NT2/D1 (cell line): ENCODE measurements around the gene NFE2L1.

Experiments
- DNase-seq: peaks from one replicate; pipeline ENCODE4 v3.0.0-alpha.2; 2011; ENCODE audit warnings: low read depth, low spot score
- H3K27me3 ChIP-seq: 2 replicates; pipeline ENCODE4 v1.6.0; 2011; ENCODE audit warnings: mild to moderate bottlenecking; ENCODE audit not compliant: insufficient read length, insufficient read depth
- H3K36me3 ChIP-seq: 2 replicates; pipeline ENCODE4 v1.6.1; 2011; ENCODE audit warnings: mild to moderate bottlenecking, low read length, mixed read lengths; ENCODE audit not compliant: insufficient read depth, insufficient read length
- H3K4me1 ChIP-seq: 2 replicates; pipeline ENCODE4 v1.5.1; 2011; ENCODE audit not compliant: insufficient read depth, insufficient read length
- H3K4me3 ChIP-seq: 2 replicates; pipeline ENCODE4 v1.5.1; 2011; ENCODE audit warnings: low read depth; ENCODE audit not compliant: insufficient read length
- H3K9ac ChIP-seq: 2 replicates; pipeline ENCODE4 v1.6.0; 2011; ENCODE audit warnings: low read depth; ENCODE audit not compliant: insufficient read length
- H3K9me3 ChIP-seq: 2 replicates; pipeline ENCODE4 v1.5.1; 2011; ENCODE audit warnings: mild to moderate bottlenecking, low read length; ENCODE audit not compliant: insufficient read depth
- SUZ12 ChIP-seq: IDR thresholded peaks from 2 replicates; pipeline ENCODE4 v1.6.1; 2011; ENCODE audit not compliant: insufficient read length, insufficient read depth; ENCODE audit errors: extremely low read depth
- YY1 ChIP-seq: IDR thresholded peaks from 2 replicates; pipeline ENCODE4 v1.6.1; 2011; ENCODE audit not compliant: insufficient read length, insufficient read depth
- ZNF274 ChIP-seq: IDR thresholded peaks from 2 replicates; pipeline ENCODE4 v1.6.1; 2011; ENCODE audit warnings: mild to moderate bottlenecking, low read depth, low read length

The NFE2L1 gene

DNA sequence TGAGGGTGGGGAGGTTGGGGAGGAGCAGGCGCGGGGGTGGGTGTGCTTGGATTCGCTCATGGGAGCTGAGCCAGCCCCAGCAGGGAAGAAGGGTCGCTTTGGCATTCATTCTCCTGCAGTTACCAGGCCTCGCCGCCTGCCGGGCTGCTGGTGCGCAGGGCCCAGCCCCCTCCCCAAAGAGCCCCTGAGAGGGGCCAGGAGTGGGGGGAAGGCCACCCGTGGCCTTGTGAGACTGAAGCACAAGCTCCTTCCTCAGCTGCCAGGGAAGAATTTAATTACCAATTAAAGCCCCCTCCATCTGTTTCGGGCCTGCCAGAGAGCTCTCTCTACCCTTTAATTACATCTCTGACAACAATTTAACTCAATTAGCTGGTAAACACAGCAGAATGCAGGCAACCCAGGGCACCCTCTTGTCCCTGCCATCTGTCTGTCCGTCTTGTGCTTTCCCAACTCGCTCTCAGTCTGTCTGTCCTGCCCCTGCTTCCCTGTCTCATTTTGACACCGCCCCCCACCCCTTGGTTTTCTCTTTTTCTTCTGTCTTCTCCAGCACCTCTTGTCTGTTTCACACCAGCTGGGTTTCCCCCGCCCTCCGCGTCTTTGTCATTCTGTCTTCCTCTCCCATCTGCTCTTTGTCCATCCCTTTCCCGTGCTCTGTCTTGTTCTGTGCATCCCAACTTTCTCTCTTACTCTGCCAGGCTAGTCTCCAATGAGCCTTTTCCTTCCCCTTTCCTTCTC, 44.6 kb upstream of the NFE2L1 start:
- Histone ChIP-seq H3K9ac (peak overlapping the region; percentile 51), H3K9me3 (no peaks in the 10 kb centered on the region), H3K36me3 (no peaks in the 10 kb centered on the region), H3K27me3 (no peaks in the 10 kb centered on the region), H3K4me3 (no peak overlapping the region), H3K4me1 (peaks cover 26% of the 10 kb centered on the region)
- no peak for DNase-seq
- TF ChIP-seq SUZ12 (no peak), YY1 (no peak), ZNF274 (no peak)

DNA sequence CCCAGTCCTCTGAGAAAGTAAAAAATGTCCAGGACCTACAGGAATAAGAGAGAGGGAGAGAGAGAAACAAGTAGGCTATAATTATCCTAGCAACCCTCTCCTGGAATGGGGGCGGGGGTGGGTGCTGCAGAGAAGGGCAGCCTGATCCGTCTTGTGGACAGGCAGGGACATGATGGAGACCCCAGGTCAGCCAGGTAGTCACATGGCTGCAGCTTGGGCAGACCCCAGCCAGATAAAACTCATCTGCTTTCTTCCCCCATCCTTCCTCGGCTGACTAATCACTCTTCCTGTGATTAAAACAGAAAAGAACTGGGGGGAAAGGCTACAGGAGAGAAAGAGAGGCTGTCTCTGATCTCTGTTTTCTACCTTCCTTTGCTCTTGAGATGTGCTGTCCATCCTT, 43.2 kb upstream of the NFE2L1 start:
- no peak for TF ChIP-seq YY1
- no peak for TF ChIP-seq ZNF274
- TF ChIP-seq SUZ12: no peak
- H3K4me1 ChIP-seq: peaks cover 21% of the 10 kb centered on the region
- H3K4me3 ChIP-seq: no peak overlapping the region
- H3K9me3 ChIP-seq: no peaks in the 10 kb centered on the region
- H3K36me3 ChIP-seq: no peaks in the 10 kb centered on the region
- H3K27me3 ChIP-seq: no peaks in the 10 kb centered on the region
- no peak overlapping the region for H3K9ac ChIP-seq
- no peak for DNase-seq

DNA sequence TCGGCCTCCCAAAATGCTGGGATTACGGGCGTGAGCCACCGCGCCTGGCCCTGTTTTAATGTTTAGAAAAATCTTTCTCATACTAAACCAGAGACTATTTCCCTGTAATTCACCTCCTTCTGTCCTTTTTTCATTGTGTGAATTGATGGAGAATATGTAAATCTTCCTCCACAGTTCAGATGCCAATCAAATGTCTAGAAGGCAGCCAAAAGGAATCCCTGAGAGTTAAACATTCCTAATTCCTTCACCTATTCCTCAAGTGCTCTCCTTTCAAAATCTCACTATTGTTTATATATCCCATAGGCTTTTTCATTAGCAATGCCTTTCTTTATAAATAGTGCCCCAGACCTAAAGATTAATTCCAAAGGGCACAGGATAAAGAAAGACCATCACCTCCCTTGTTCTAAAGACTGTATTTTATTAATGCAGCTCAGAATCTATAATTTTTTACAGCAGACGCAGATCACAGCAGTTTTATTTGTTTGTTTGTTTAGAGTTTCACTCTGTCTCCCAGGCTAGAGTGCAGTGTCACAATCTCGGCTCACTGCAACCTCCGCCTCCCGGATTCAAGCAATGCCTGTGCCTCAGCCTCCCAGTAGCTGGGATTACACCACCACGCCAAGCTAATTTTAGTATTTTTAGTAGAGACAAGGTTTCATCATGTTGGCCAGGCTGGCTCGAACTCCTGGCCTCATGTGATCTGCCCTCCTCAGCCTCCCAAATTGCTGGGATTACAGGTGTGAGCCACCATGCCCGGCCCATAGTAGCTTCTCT, 41.0 kb upstream of the NFE2L1 start:
- no peak for DNase-seq
- Histone ChIP-seq H3K36me3 (no peaks in the 10 kb centered on the region), H3K27me3 (no peaks in the 10 kb centered on the region), H3K9ac (no peak overlapping the region), H3K4me1 (peaks cover 19% of the 10 kb centered on the region), H3K9me3 (no peaks in the 10 kb centered on the region), H3K4me3 (no peak overlapping the region)
- TF ChIP-seq YY1 (no peak), ZNF274 (no peak), SUZ12 (no peak)

DNA sequence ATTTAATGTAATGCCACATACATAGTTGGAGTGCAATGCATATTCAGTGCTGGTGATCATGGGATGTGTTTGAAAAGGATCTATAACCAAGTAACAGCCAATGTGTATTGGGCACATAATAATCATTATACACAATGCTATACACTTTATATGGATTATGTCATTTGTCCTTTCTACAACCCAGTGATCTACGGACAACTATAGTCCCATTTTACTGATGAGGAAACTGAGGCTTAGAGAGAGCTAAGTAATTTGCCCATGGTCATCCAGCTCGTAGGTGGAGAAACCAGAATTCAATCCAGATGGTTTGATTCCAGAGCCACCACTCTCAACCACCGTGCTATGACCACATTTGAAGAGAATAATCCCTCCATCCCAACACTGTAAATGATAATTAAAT, 38.0 kb upstream of the NFE2L1 start:
- H3K4me1 ChIP-seq: peaks cover 9% of the 10 kb centered on the region
- no peaks in the 10 kb centered on the region for H3K36me3 ChIP-seq
- H3K27me3 ChIP-seq: peaks cover 6% of the 10 kb centered on the region
- TF ChIP-seq SUZ12 (no peak), YY1 (no peak), ZNF274 (no peak)
- no peak overlapping the region for H3K4me3 ChIP-seq
- H3K9ac ChIP-seq: no peak overlapping the region
- no peaks in the 10 kb centered on the region for H3K9me3 ChIP-seq
- DNase-seq: no peak

DNA sequence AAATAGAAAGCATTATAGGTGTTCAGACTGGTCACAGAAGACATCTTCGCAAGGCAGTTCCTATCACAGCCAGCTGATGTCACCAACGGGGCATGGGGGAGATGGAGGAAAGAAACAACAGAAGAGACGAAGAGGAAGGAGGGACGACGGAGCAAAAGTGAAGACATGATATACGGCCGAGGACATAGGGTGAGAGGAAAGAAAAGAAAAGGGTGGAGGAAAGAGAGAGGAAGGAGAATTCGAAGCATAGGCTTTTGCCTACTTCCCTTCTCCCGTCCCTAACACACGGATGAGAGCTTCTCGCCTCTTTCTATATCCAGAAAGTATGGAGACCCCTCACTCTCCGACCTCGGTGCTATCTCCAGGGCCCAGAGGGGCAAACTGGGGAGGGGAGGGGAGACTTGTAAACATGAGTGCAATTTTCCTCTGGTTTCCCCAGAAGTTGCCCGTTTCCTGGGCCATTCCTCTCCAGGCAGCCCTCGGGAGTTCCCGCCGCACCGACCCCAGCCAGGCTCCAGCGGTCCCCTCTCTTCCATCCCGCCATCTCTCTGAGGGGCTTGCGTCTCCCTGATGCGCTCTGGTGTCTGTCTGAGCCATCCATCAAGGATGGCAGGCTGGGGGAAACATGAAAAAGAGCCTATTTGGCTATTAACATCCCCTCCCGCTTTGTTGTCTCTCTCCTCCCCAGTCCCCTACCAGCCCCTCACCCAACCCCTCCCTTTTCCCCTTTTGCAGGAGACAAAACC, 36.6 kb upstream of the NFE2L1 start:
- Histone ChIP-seq H3K9ac (peak overlapping the region; percentile 79), H3K4me1 (peaks cover 8% of the 10 kb centered on the region), H3K36me3 (no peaks in the 10 kb centered on the region), H3K27me3 (peaks cover 6% of the 10 kb centered on the region), H3K4me3 (peak overlapping the region; percentile 63), H3K9me3 (no peaks in the 10 kb centered on the region)
- no peak for TF ChIP-seq SUZ12
- TF ChIP-seq ZNF274: no peak
- TF ChIP-seq YY1: no peak
- DNase-seq: no peak

DNA sequence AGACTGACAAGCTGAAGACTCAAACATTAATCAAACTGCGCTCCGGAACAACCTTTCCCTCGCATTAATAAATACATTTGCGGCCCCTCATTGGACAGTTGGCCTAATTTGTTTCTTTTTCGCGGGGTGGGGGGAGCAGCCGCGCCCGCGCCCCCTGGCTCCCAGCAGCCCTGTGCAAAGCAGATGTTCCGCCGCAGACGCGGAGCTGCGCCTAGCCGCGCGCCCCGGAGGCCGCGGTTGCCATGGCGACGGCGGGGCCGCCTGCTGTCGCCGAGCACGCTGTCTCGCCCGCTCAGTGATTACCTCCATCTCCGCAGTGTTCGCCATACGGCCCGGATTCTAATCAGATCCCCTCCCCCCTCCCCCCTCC, 36.0 kb upstream of the NFE2L1 start:
- Histone ChIP-seq H3K36me3 (no peaks in the 10 kb centered on the region), H3K9ac (peak overlapping the region; percentile 79), H3K4me1 (peaks cover 8% of the 10 kb centered on the region), H3K27me3 (peaks cover 6% of the 10 kb centered on the region), H3K4me3 (peak overlapping the region; percentile 63), H3K9me3 (no peaks in the 10 kb centered on the region)
- DNase-seq: no peak
- TF ChIP-seq ZNF274 (no peak), YY1 (no peak), SUZ12 (no peak)

DNA sequence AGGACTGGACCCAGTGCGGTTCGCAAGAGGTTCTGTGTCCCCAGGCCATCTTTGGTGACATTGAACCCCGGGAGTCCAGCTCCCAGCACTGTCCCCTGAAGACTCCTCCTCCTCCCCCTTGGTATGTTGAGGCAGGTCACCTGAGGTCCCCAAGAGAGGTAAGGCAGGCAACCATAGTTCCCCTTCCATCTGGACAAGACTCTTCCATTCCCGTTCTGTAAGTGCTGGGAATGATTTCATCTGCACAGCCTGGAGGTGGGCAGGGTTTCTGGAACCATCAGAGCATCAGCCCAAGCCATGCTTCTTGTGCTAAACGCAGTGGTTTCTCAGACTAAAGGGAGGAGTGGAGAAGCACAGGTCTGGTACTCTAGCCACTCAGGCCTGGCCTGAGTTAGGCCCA, 35.5 kb upstream of the NFE2L1 start:
- Histone ChIP-seq H3K36me3 (no peaks in the 10 kb centered on the region), H3K4me3 (peak overlapping the region; percentile 26), H3K4me1 (peaks cover 8% of the 10 kb centered on the region), H3K9me3 (no peaks in the 10 kb centered on the region), H3K9ac (peak overlapping the region; percentile 65), H3K27me3 (peaks cover 6% of the 10 kb centered on the region)
- no peak for DNase-seq
- TF ChIP-seq SUZ12: no peak
- no peak for TF ChIP-seq ZNF274
- TF ChIP-seq YY1: no peak
